GM04503 (cell line): ENCODE results near the gene HYAL3.
"Not testable (repeated sequence)": the region's sequence is repeated elsewhere in the genome, so short reads cannot be mapped to it uniquely, and the experiment has no call there.

Experiments used
- DNase-seq: peaks from one replicate; pipeline ENCODE4 v3.0.0-alpha.2; 2012; ENCODE audit warnings: low read depth

HYAL3 gene

DNA sequence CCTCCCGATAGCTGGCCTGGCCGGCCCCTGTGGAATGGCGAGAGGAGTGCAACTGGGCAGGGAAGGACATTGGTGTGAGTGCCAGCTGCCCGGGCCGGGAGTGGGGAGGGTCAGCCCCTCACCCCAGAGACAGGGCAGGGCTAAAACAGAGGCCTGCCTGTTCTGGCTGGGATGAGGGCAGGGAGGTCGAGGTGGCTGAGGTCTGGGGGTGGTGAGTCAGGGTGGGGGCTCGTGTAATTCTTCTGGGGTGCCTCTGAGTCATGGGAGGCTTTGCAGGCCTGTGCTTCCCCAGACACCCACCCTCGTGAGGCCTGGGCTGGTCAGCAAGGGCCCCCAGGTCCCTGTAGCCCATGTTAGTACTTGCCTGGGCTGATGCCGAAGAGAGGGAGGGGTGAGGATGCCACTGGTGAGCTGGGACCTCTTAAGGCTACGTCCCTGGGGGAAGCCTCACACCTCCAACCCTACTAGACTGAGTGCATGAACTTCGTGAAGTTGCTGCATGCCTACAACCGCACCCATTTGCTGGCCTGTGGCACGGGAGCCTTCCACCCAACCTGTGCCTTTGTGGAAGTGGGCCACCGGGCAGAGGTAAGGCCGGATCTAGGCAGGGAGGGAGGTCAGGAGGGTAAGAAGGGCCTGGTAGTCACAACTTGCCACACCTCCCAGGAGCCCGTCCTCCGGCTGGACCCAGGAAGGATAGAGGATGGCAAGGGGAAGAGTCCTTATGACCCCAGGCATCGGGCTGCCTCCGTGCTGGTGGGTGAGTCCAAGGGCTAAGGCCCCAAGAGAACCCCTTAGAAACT lies 28.6 kb downstream of the HYAL3 start:
- DNase-seq, result no peak

DNA sequence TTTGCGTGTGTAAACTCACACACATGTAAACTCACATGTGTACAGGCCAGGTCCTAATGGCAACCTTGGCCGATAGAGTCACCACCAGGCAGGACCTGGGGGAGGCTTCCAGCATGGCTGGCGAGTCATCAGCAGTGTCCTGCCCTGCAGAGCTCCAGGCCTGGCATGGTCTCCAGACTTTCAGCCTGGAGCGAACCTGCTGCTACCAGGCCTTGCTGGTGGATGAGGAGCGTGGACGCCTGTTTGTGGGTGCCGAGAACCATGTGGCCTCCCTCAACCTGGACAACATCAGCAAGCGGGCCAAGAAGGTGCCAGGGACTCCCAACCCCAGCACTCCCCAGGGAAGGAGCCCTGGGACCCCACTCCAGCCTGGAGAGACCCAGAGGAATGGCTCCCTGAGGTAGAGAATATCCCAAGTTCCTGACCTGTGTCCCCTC lies 29.2 kb downstream of the HYAL3 start:
- DNase-seq, result no peak

DNA sequence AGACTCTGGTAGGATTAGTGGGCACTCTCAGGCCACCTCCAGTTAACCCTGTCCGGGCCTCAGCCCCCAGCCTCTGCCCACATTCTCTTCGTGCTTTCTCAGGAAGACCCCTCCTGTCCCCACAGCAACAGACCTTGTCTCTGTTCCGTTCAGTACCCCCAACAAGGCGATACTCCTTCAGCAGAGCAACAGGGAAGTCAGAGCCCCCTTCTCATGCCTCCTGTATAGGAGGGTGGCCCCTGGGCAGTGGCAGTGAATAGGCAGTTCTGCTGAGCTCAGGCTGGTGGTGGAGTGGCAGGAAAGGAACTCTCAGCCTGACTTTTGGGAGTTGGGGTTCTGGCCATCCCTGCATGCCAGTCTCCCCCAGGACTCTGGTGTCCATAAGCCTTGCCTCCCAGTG lies 29.7 kb downstream of the HYAL3 start:
- no peak for DNase-seq

- DNase-seq, result no peak
Measured at GRCh38 chr3:50268703-50269451, 30.3 kb downstream of the HYAL3 start, which contains the start of gene SEMA3B. TSS of gene SEMA3B (plus strand) at chr3:50269147. CDS start at chr3:50269241, 94 bp downstream.

DNA sequence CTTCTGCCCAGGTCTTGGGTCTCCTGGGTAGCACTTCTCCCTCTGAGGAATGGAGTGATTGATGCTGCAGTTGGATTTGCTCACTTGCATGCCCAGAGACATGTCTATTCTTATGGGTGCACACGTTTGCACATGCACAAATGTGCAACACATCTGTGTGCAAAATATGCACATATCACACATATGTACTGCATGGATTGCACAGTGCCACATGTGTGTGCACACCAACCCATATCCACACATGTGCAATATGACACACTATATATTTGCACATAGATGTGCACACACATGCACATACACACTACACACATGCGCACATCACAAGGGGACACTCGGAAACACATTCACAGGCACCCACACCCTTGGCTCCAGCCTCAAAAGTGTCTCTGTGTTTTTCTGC lies 30.9 kb downstream of the HYAL3 start:
- DNase-seq, result no peak

DNA sequence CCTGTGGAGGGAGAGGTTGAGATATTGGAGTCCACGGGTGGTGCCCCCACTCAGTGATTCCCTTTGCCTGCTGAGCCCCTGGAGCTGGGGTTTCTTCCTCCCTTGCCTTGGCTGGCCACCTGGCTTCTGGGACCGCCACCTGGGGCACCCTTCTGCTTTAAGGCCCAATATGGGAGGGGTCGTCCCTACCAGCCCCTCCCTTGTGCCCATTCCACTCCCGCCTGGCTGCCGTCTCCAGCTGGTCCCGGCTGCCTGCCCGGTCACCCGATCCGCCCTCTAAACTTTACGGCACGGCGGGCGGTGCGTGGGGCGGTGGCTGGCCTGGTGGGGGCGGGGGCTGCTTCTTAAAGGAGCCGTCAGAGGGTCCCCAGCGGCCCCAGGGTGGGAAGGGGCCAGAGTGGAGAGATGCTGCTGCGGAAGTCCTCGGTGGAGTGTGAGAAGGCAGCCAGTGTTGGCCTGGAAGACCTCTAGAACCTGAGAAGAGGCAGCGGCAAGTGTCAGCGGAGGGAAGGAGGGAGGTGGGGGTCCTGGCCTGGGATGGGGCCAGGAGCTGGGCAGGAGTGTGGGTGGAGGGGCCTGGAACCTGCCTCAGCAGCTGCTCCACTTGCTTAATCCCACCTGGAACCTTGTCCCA lies 31.8 kb downstream of the HYAL3 start:
- no peak for DNase-seq

DNA sequence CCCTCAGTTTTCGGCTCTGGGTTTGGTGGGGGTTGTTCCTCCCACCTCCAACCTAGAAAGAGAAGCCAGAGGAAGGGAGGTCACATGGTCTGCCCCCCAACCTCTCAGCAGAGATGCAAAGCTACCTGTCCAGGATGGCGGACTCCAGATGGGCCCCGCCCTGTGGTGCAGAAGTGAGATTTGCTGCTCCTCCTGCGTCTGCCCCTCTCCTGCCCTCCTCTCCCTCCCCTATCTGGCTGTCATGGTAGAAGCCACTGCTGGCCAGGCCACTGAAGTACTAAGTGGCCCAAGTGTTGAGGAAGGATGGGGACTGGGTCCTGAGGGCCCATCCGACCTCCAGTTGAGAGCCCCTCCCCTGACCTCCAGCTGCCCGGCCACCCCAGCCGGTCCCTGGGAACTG lies 32.4 kb downstream of the HYAL3 start:
- no peak for DNase-seq

DNA sequence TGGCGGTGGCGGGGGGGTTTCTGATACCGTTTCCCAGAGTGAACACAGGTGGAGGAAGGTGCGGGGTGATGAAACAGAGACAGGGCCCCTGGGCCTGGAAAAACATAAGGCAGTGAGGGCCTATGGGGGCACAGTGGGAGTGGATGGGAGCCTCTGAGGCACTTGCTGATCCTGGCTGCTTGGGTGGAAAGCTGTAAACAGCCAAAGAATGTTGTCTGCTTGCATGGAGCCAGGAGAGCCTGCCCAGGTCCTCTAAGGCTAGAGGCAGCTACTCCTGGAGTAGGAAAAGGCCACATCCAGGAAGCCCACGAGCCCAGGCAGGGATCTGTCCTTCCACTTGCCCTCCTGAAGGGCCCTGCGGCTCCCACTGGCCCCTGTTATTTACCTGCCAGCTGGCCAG lies 33.2 kb downstream of the HYAL3 start:
- no peak for DNase-seq

DNA sequence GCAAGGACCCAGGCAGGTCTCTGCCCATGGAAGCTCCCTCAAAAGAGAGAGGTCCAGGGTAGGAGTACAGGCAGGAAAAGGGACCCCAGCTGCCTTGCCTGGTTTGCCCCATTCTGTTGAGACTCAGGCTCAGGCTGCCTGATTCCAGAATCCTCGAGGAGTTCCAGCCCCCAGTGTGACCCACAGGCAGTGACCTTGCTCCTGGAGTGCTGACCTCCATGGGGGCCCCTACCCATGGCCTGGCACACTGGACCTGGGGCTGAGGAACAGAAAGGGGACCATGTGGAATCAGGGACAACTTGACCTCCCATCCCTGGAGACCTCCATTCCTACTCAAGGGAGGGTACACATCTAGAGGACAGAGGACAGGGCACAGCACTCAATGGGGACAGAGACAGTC lies 33.6 kb downstream of the HYAL3 start:
- DNase-seq, result no peak

DNA sequence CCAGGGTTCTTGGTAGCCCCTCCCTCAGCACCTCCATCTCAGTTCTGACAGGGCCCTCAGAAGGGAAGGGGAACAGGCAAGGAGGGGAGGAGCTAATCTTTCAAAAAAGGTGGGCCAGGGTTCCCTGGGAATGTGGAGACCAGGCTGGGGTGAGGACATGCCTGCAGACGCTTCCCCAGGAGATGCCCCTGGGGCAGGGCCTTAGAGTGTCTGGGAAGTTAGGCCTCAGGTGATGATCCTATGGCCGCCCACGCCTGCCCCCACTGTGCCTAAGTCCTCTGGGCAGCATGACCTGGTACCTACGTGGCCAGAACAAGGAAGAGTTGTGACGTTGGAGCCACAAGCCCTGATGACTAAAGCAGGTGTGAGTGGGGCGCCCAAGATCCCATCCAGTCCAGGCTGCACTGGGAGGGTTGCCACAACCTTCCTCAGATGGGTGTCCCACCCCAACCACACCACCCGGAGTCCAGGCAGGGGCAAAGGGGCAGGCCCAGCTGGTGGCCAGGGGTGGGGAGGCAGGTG lies 34.2 kb downstream of the HYAL3 start:
- no peak for DNase-seq

- peak; percentile 80 for DNase-seq
Measured at GRCh38 chr3:50264383-50264963, 34.7 kb downstream of the HYAL3 start.

DNA sequence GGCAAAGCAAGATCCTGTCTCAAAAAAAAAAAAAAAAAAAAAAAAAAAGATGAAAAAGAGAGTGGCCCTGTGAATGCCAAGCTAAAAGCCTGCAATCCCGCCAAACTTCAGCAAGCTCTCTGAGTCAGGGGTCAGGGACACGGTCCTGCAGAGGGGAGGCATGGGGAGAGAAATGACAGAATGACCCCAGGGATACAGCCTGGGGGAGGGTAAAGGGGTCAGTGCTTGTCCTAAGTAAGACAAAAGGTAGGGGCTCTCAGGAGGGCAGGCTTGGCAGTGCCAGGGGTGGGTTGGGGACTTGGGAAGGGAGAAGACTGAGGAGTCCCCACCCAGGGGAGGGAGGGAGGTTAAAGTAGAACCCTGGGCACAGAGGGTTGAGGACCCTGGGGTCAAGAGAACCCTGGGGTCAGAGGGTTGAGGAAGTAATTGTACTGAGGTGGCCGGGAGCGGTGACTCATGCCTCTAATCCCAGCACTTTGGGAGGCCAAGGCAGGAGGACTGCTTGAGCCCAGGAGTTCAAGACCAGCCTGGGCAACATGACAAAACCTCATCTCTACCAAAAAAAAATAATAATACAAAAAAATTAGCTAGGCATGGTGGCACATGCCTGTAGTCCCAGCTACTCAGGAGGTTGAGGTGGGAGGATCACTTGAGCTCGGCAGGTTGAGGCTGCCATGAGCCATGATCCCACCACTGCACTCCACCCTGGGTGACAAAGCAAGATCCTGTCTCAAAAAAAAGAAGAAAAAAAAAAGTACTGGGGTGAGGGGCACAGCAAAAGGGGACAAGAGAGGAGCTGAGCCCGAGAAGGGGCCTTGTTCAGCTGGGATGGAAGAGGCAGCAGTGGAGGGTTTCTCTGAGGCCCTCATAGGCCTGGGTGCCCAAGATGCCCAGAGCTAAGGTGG lies 35.5 kb downstream of the HYAL3 start:
- no peak for DNase-seq

- no peak for DNase-seq
Measured at GRCh38 chr3:50262778-50263177, 36.4 kb downstream of the HYAL3 start.

DNA sequence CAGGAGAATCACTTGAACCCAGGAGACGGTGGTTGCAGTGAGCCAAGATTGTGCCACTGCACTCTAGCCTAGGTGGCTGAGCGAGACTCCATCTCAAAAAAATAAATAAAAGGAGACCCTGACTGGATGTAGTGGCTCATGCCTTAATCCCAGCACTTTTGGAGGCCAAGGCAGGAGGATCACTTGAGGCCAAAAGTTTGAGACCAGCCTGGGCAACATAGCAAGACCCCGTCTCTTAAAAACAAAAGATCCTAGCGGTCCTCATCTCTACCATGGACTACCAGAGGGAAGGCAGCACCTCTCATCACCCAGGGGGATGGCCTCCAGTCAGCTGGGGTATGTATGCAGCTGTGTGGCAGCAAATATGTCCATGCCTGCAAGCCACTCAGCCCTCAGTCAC lies 37.0 kb downstream of the HYAL3 start:
- DNase-seq, result not testable (repeated sequence)

DNA sequence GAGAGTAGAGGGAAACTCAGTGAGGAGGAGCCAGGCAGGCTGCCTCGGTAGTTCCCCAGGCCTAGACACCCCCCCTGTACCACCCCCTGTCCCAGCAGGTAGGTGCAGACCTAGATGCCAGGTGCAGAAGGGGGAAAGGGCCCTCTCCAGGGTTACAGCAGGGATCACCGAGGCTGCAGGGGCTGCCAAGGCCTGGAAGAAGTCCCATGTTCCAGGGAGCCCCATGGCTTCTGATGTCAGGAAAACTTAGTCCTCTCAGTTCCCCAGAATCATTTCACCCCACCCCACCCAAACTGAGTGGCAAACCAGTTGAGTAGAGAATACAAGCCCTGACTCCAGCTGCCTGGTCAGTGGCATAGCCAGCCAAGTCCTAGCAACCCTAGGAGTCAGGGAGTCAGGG lies 37.7 kb downstream of the HYAL3 start:
- no peak for DNase-seq

- DNase-seq, result no peak
Measured at GRCh38 chr3:50260942-50261441, 38.2 kb downstream of the HYAL3 start.

DNA sequence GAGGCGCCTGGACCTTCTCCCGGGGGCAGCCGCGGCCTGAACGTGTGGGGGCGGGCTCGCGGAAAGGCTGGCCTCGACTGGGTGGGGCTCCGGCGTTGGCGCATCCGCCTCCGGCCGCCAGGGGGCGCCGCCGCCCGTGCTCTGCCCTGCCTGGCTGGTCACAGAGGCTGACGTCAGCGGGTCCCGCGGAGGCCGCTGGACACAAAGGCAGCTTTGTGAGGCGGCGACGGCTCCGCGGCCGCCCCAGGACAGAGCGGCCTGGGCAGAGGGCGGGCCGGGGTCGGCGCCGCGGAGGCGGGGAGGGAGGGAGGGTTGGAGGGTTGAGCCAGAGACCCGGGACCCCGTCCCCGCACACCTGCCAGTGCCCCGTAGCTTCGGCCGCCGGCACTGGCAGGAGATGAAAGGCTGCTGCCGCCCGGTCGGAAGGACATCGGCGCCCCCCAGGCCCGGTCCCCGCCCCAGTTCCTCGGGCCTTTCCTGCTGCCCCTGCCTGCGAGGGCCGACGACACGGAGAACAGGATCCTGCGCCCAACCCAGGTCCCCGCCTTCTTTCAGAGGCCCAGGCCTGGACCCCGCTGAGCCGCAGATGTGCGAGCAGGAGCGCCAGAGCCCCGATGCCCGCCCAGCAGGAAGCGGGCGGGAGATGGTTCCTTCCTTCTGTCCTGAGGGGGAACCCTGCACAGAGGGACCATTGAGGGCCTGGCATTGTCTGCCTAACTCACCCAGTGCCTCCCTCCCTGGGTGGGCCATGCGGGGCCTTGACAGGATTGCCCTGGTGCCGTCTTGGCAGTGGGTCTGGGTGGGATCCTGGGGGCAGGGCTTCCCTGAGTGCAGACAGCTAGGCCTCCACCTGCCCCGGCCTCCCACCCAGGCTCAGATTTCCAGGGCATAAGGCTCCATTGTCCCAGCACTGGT lies 38.9 kb downstream of the HYAL3 start:
- DNase-seq, result no peak

GRCh38 chr3:50259432-50260026 lies 39.7 kb downstream of the HYAL3 start:
- no peak for DNase-seq

DNA sequence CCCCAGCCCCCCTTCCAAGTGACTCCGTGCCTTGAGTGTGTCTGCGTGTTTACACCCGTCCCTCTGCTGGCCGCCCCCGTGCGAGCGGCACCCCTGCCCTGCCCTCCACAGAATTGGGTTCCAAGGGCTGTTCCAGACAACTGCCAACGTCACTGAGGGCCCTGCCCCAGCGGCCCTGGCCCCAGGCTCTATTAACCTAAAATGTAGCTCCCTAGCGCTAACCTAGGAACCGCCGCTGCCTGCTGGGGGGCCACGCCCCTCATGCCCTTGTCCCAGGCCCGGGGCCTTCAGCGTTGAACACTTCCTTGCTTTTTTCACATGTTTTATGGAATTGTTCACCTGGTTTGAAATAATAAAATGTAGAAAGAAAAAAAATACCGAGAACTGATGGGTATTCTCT lies 40.2 kb downstream of the HYAL3 start:
- no peak for DNase-seq
